ENCODE measurements around the gene TRAM1L1. TPM values are rescaled to one million over a fixed set of nuclear protein-coding genes. Genes with fewer than 3 reads are reported as not detected.

TRAM1L1 gene
- total RNA-seq (2022; extraction: Qiagen RNA extraction) = 0.33 to 0.86 TPM (median 0.52 TPM) in 5 replicates

GRCh38 chr4:117084866-117085701 is at the start of gene TRAM1L1:
TRAM1L1 (minus strand) TSS chr4:117085576; CDS start chr4:117085393, 183 bp downstream.

